ENCODE results near the gene NCOA7. TPM values are rescaled to one million over a fixed set of nuclear protein-coding genes. Genes with fewer than 3 reads are reported as not detected.

The NCOA7 gene
- total and polyA plus RNA-seq, 9 of the 15 experiments (the other 6 are each of a cell fraction or from before 2014, with no cell fraction given): 5.8 to 14.6 (median 9.3) TPM

- no peaks in the 10 kb centered on the region for H3K27me3 ChIP-seq (ENCODE audit: control insufficient read depth in 2 of 2, insufficient read depth in 2 of 2, low read length in 2 of 2)
- peak overlapping the region; percentile 23 to 56; a peak in 2 of 4 replicates for H3K9ac ChIP-seq (ENCODE audit: insufficient read depth in 1 of 2, low read depth in 2 of 2, low read length in 2 of 2)
- H3K36me3 ChIP-seq (ENCODE audit: control insufficient read depth, insufficient read depth, low read length): no peaks in the 10 kb centered on the region
- peak; percentile 69 for ATAC-seq
- no peaks in the 10 kb centered on the region for H3K9me1 ChIP-seq (ENCODE audit: control insufficient read depth, insufficient read depth, low read length)
- no peak overlapping the region for H3K4me2 ChIP-seq (ENCODE audit: insufficient read depth, low read length)
- in situ Hi-C loops (cut with MboI) (no loop called here), intact Hi-C loops (cut with micrococcal nuclease) (no loop called here)
- peak overlapping the region; percentile 79 for H2AFZ ChIP-seq (ENCODE audit: low read depth, low read length)
- peak; percentile 69 for FAIRE-seq
- H3K79me2 ChIP-seq (ENCODE audit: control insufficient read depth, insufficient read depth, low read length): no peaks in the 10 kb centered on the region
- ChIA-PET CTCF (ENCODE audit: low intra/inter-chr PET ratio) (no interaction called here), POLR2A (interaction anchor here (0.7 to 1.8 kb wide), 5 partner anchors 11 to 21 kb away, joined by 3 to 5 read pairs (median 5); partner anchors contain the start of gene HINT3)
- peak overlapping the region; percentile 70; the same call in 2 of the 3 replicates for H3K27ac ChIP-seq (ENCODE audit: extremely low read depth, low read depth, low read length)
- H3K4me1 ChIP-seq (replicated peaks in 1 of 2; ENCODE audit: control insufficient read depth in 2 of 2, insufficient read depth in 2 of 2, low read length in 2 of 2): peaks cover 18 to 75% of the 10 kb centered on the region in 2 experiments
- no peaks in the 10 kb centered on the region for H3K9me3 ChIP-seq (replicated peaks; ENCODE audit: control insufficient read depth, insufficient read depth, low read depth, low read length)
- H3K4me3 ChIP-seq: no peak overlapping the region
- no TSS peak for BruUV-seq (replicated peaks)
- WGBS (ENCODE audit: insufficient coverage, low coverage, missing lambda C conversion rate): 31% methylated on average over 4 of the region's 4 CpGs
- peak in 3 of 4 experiments; percentile 19 to 68 (median 26) for DNase-seq (ENCODE audit: extremely low read depth in 1 of 4, low spot score in 3 of 4)
- H4K20me1 ChIP-seq (replicated peaks; ENCODE audit: control insufficient read depth, insufficient read depth, low read length): no peaks in the 10 kb centered on the region
- no peak for TF ChIP-seq ETV6 (IDR thresholded peaks at IDR 0.05; ENCODE audit: borderline replicate concordance in 1 of 2, low read depth in 2 of 2, low read length in 1 of 2)
- TF ChIP-seq ETV6 (CRISPR knock-in tag; IDR thresholded peaks at IDR 0.05; ENCODE audit: borderline replicate concordance): no peak
- peak; percentile 5; the same call in 1 of the 2 replicates for TF ChIP-seq NFIC (IDR thresholded peaks at IDR 0.05)
- 0 out of 2 replicates have a peak, but pooled peaks have one; percentile 41 for TF ChIP-seq ELF2 (CRISPR knock-in tag; IDR thresholded peaks at IDR 0.05)
- TF ChIP-seq, protein P1, sequence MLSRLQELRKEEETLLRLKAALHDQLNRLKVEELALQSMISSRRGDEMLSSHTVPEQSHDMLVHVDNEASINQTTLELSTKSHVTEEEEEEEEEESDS (CRISPR knock-in tag; IDR thresholded peaks at IDR 0.05): no peak
- no peak for TF ChIP-seq TAF1 (IDR thresholded peaks at IDR 0.05; ENCODE audit: control insufficient read depth, extremely low read depth, insufficient read depth, low read length, severe bottlenecking)
- TF ChIP-seq FOS (IDR thresholded peaks at IDR 0.05; ENCODE audit: extremely low read depth, insufficient read length): no peak
- TF ChIP-seq ZNF41 (CRISPR knock-in tag; conservative IDR thresholded peaks at IDR 0.05): no peak
- TF ChIP-seq ZNF318 (IDR thresholded peaks at IDR 0.05; ENCODE audit: borderline replicate concordance in 1 of 2, low read depth in 1 of 2): peak in 1 of 2 experiments; percentile 55; a peak in 1 of 4 replicates
- TF ChIP-seq ZBTB17 (CRISPR knock-in tag; IDR thresholded peaks at IDR 0.05): no peak
- 0 out of 2 replicates have a peak, but pooled peaks have one; percentile 43 for TF ChIP-seq DMBX1 (CRISPR knock-in tag; IDR thresholded peaks at IDR 0.05; ENCODE audit: borderline replicate concordance)
- no peak for TF ChIP-seq ERF (CRISPR knock-in tag; IDR thresholded peaks at IDR 0.05)
These were observed 153.0 kb downstream of the NCOA7 start for GRCh38 chr6:125943528-125944433.
